Suppressor macrophage treated with lipopolysaccharide for 4 hours (primary cell): ENCODE data around the gene KIFC1.
"Not testable (repeated sequence)": the region's sequence is repeated elsewhere in the genome, so short reads cannot be mapped to it uniquely, and the experiment has no call there.

Experiments used
- DNase-seq: peaks from one replicate; pipeline ENCODE4 v3.0.0-alpha.2; 2020

Gene KIFC1

DNA sequence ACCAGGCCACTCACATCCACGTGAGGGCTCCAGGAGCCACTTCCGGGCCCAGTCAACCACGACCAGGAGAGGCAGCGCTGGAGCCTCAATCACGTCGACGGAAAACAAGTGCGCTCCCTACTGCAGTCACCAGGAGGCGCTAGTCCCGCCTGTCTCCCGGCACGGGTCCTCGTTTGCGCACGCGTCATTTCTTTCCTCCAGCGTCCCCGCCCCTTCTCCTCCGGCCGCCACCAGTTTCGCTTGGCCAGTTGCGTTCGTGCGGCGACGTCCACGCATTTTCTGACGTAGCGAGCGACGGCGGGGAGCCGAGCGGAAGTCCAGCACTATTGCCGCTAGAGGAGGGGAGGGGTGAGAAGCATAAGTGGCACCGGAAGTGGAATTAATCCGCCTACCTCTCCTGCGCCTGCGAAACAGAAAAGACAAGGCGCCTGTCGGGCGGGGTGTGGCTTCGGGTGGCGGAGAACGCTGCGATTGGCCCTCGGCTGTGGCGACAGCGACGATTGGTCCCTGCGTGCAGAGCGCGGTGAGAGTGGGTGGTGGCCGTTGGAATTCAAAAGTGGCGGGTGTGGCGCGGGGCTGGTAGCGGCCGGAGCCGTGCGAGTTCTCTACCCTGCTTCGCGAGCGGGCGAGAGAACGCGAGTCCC, at the start of gene KIFC1:
KIFC1 (plus strand) TSS at position 546 of the 644 bp plus-strand sequence. CDS start 163 bp downstream, outside the sequence.
- DNase-seq: peak; percentile 100

DNA sequence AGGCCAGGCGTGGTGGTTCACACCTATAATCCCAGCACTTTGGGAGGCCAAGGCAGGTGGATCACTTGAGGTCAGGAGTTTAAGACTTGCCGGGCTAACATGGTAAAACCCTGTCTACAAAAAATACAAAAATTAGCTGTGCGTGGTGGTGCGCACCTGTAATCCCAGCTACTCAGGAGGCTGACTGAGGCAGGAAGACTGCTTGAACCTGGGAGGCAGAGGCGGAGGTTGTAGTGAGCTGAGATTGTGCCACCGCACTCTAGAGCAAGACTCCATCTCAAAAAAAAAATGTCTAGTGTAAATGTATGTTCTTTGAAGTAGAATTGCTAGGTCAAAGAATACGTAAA, 48.0 kb upstream of the KIFC1 start:
- not testable (repeated sequence) for DNase-seq

DNA sequence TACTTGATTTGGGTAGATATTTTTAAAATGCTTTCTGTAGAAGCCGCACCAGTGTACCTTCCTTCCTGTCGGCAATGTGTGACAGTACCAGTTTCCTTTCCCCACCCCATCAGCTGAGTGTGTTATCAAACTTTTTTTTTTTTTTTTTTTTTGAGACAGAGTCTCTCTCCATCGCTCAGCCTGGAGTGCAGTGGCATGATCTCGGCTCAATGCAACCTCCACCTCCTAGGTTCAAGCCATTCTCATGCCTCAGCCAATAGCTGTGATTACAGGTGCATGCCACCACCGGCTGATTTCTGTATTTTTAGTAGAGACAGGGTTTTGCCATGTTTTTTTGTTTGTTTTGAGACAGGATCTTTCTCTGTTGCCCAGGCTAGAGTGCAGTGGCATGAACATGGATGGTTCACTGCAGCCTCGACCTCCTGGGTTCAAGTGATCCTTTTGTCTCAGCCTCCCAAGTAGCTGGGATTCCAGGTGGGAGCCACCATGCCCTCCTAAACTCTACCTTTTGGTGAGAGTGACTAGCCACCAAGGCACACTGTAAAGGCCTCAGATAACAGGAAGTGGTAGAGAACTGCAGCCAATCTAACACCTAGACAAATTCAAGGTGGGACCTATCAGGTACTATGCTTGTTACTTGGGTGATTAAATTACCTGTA, 47.5 kb upstream of the KIFC1 start:
- DNase-seq: no peak

- DNase-seq: peak; percentile 62
These were observed 46.6 kb upstream of the KIFC1 start for GRCh38 chr6:33344701-33345697.

DNA sequence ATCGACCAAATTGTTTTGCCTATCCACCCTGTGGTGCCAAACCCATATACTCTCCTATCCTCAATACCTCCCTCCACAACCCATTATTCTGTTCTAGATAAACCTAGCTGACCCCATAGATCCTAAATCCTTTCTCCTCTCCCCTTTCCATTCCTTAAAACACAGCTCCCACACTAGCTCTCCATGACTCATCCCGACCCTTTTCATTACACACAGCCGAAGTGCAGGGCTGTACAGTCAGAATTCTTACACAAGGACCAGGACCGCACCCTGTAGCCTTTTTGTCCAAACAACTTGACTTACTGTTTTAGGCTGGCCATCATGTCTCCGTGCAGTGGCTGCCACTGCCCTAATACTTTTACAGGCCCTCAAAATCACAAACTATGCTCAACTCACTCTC, 44.7 kb upstream of the KIFC1 start:
- DNase-seq: not testable (repeated sequence)

DNA sequence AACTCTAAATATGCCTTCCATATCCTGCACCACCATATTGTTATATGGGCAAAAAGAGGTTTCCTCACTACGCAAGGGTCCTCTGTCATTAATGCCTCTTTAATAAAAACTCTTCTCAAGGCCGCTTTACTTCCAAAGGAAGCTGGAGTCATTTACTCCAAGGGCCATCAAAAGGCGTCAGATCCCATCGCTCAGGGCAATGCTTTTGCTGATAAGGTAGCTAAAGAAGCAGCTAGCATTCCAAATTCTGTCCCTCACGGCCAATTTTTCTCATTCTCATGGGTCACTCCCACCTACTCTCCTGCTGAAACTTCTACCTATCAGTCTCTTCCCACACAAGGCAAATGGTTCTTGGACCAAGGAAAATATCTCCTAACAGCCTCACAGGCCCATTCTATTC, 43.8 kb upstream of the KIFC1 start:
- no peak for DNase-seq

DNA sequence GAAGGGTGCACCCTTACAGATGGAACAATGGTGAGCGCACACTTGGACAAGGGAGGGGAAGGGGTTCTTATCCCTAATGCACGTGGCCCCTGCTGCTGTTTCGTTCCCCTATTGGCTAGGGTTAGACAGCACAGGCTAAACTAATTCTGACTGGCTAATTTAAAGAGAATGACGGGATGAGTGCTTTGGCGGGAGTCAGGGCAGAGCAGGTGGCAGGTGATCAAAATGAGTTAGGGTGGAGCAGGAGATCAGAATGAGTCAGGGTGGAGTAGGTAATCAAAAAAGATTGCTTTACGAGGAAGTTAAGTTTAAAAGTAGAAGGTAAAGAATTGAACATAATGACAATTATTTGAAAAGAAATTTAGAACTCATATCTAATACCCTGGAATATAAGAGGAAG, 35.8 kb upstream of the KIFC1 start:
- not testable (repeated sequence) for DNase-seq

DNA sequence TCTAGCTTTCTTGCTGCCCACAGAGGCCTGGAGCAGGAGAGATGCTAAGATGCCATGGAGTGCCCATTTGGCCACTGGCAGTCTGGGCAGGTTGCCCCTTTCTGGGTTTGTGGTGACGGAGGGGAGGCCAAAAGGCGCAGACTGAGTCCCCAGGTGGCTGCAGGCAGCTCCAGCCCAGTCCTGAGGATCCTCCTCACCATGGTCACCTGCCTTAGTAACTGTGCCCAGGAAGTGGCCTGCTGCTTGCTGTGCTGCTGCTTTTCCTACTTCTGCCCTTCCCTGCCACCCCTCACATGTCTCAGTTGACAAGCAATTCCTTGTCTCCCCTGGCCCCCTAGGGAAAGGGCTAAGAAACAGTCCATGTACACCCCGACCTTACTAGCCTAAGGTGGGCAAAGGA, 35.3 kb upstream of the KIFC1 start:
- no peak for DNase-seq

DNA sequence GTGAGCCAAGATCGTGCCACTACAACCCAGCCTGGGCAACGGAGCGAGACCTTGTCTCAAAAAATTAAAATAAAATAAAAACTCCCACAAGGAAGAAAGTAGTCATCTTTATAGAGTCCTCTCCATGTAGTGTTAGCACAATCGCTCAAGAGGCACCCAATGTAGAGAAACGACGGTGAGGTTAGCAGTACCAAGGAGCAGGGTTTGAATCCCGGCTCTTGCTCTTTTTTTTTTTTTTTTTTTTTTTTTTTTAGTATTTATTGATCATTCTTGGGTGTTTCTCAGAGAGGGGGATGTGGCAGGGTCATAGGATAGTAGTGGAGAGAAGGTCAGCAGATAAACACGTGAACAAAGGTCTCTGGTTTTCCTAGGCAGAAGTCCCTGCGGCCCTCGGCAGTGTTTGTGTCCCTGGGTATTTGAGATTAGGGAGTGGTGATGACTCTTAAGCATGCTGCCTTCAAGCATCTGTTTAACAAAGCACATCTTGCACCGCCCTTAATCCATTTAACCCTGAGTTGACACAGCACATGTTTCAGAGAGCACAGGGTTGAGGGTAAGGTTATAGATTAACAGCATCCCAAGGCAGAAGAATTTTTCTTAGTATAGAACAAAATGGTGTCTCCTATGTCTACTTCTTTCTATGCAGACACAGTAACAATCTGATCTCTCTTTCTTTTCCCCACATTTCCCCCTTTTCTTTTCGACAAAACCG, 34.3 kb upstream of the KIFC1 start:
- not testable (repeated sequence) for DNase-seq

- no peak for DNase-seq
These were observed 32.3 kb upstream of the KIFC1 start for GRCh38 chr6:33359331-33359730.

DNA sequence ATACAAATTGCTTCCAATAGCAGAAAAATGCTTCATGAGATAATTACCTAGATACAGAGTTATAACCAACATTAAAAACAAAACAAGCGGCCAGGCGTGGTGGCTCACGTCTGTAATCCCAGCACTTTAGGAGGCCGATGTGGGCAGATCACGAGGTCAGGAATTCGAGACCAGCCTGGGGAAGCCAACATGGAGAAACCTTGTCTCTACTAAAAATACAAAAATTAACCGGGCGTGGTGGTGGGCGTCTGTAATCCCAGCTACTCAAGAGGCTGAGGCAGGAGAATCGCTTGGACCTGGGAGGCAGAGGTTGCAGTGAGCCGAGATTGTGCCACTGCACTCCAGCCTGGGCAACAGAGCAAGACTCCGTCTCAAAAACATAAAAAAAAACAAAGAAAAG, 28.1 kb upstream of the KIFC1 start:
- DNase-seq: not testable (repeated sequence)

DNA sequence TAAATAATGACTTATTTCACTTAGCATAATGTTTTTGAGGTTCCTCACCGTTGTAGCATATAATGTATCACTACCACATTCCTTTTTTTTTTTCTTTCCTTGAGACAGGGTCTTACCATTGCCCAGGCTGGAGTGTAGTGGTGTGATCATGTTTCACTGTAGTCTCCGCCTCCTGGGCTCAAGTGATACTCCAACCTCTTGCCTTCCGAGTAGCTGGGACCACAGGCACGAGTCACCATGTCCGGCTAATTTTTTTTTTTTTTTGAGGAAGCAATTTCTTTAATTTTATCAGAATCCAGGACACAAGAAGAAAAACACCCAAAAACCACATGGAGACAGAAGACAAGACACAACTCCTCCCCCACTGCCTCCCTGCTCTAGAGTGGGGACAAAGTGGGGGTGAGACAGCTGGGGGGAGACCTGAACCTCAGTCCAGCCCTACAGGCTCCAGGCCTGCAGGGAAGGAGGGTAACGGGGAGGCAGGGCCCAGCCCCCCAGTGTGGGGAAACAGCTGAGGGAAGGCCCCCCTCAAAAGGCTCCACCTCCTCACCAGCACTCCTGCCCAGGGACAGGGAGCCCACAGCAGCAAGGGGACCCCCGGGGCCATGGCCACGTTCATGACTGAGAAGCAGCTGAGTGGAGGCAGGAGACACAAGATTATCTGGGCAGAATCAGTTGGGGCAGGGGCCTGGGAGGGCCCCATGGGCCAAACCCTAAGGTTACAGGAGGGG, 27.0 kb upstream of the KIFC1 start:
- peak; percentile 47 for DNase-seq

- not testable (repeated sequence) for DNase-seq
These were observed 26.2 kb upstream of the KIFC1 start for GRCh38 chr6:33365206-33365971.

DNA sequence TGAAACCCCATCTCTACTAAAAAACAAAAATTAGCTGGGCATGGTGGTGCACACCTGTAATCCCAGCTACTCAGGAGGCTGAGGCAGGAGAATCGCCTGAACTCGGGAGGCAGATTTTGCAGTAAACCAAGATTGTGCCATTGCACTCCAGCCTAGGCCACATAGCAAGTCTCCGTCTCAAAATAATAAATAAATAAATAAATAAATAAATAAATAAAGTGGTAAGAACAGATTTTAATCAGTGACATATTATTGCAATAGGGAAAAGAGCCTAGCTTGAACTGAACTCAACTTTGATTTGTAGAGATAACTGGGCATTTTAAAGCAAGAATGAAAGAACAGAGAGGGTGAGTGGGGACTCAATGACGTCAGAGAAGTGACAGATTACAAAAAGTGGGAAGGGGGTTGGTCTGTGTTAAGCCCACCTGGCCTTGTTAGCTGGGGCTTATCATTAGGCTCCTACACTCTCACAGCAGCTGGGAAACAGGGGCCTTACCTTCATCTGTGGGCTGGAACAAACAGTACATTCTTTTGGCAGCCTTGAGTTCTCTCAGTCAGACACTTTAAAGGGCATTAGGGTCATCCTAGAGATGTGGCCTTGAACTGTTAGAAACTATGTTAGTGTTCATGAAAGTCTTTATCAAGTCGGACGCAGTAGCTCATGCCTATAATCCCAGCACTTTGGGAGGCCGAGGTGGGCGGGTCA, 24.5 kb upstream of the KIFC1 start:
- DNase-seq: no peak

DNA sequence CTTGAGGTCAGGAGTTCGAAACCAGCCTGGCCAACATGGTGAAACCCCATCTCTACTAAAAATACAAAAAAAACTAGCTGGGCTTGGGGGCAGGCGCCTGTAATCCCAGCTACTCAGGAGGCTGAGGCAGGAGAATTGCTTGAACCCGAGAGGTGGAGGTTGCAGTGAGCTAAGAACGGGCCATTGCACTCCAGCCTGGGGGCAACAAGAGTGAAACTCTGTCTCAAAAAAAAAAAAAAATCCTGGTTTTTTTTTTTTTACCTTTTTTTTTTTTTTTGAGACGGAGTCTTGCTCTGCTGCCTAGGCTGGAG, 24.0 kb upstream of the KIFC1 start:
- not testable (repeated sequence) for DNase-seq

- DNase-seq: not testable (repeated sequence)
These were observed 19.7 kb upstream of the KIFC1 start for GRCh38 chr6:33371901-33372300.

- DNase-seq: no peak
These were observed 19.0 kb upstream of the KIFC1 start for GRCh38 chr6:33372526-33373123.

- DNase-seq: no peak
These were observed 17.4 kb upstream of the KIFC1 start for GRCh38 chr6:33373960-33374910.

DNA sequence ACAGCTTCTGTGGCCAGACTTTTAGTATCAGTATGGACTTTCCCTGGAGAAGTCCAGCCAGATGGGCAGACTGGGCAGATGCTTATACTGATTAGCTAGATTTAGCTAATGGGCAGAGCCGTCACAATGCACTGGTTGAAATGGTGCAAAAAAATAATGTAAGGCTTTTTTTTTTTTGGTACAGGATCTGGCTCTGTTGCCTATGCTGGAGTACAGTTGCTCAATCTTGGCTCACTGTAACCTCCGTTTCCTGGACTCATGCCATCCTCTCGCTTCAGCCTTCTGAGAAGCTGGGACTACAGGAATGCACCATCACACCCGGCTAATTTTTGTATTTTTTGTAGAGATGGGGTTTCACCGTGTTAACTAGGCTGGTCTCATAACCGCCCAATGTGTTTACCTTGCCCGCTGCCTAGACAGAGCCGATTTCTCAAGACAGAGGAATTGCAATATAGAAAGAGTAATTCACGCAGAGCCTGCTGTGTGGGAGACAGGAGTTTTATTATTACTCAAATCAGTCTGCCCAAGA, 16.4 kb upstream of the KIFC1 start:
- DNase-seq: peak; percentile 66
